HG03108 (cell line): Measurements from ENCODE around the gene MYO15B.

Experiments
- ATAC-seq: cut with Tn5 transposase; IDR thresholded peaks from one replicate; pipeline ENCODE4 v1.9.1; 2021; ENCODE audit warnings: moderate library complexity; ENCODE audit not compliant: unreplicated experiment

Gene MYO15B

GRCh38 chr17:75587675-75588595 is at the start of gene MYO15B:
Gene MYO15B, plus strand, starts transcription at chr17:75587800. Its CDS starts 258 bp downstream, at chr17:75588058.
- ATAC-seq, result no peak

DNA sequence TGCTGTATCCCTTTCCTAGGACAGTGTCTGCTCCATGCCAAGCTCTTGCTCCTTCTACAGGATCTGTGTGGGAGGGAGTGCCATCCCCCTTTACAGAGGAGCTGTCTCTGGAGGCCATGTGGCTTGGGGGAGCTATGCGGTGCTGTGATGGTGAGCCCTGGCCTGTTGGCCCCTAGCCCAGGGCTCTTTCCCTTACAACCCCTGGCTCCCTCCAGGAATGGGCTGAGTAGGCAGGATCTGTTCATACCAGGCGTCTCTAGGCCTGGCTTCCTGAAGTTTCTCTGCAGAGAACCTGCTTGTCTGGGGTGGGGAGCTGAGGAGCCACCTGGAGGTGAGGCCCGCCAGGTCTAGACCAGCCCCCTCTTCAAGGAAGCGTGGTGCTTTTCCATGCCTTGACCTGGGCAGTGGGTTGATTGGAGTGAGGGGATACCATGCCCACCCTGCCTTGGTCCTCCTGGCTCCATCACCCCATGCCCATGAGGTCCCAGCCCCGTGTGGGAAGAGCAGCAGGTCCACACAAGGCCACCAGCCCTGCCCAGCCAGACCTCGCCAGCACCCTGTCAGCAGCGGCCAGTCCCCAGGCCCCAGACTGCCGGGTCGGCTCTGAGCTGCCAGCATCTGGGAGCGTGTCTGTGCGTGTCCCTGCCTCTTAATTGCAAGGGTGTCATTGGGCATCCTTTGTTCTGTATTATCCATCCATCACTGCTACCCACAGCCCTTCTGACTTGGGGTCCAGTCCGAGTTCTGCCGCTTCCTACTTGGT is 47.5 kb upstream of the MYO15B start:
- no peak for ATAC-seq

DNA sequence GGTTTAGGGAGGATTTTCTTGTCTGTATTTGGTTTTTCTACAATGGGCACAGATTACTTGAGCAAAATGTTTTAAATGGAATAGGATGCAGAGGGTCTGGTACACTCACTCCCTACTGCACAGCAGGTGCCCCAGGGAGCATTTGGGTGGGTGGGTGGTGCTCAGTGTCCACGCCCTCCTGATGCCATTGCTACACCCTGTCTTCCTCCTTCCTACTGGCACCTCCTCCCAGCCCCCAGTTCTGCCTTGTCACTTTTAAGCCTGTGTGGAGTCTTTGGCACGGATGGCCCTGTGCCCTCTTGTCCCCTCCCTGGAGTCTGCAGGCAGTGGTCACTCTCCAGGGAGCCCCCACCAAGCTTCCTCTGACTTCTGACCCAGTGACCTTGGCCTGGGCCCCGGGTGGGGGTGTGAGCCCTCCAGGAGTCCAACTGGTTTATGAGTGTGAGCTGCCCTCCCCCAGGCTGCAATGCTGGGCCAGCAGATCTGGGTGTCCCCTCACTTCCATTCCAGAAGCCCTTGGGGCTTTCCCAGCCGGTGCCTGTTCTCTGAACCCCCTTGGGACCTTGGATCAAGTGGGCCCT is 46.6 kb upstream of the MYO15B start:
- ATAC-seq, result no peak

GRCh38 chr17:75542229-75542628 is 45.4 kb upstream of the MYO15B start:
- ATAC-seq, result no peak

GRCh38 chr17:75542728-75543336 is 44.8 kb upstream of the MYO15B start:
- ATAC-seq, result no peak

GRCh38 chr17:75544250-75544649 is 43.4 kb upstream of the MYO15B start:
- no peak for ATAC-seq

DNA sequence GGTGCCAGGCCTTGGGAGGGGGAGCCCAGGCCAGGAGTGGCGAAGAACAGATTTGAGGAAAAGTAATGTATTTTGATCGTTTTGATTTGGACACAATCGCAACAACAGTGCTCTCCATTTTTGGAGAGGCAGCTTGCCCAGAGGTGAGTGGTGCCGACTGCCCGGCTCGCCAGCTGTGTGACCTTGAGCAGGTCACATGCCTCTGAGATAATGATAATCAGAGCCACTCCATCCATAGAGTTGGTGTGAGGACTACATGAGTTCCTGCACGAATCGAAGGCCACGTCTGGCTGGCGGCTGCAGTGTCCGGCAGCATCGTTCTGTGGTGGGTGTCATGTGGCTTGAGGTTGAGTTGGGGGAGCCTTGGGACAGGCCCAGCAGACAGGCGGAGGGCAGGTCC is 41.4 kb upstream of the MYO15B start:
- no peak for ATAC-seq

DNA sequence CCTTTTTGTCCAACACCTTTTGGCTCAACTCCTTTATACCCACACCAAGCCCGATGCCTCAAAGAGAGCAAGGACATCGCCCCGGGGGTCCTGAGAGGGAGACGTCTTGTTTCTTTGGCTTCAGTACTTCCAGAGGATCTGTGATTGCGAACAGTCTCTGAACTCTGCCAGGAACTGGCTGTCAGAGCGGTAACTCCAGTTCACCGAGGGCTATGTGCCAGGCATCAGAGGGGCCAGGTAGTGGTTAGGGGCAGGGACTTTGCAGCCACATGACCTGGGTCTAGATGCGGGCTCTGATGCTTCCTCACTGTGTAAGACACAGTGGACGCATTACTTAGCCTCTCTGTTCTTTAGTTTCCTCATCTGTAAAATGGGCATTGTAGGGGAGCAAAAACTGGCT is 40.5 kb upstream of the MYO15B start:
- ATAC-seq, result no peak

DNA sequence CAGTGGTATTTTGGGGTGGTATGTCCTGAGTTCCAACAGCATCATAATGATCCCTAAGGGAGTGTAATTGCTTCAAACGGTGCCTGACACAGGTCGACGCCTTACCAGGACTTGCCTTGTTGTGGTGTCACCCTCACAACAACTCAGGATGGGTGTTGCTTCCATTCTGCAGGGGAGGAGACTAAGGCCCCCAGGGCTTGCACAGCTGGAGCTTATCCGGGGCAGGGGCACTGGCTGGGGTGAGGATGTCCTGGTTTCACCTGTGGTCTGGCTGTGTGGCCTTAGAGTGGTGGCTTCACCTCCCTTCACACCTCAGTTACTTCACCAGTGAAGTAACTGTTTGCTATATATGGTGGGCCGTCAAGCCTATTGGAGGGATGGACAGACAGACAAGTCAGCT is 38.8 kb upstream of the MYO15B start:
- no peak for ATAC-seq

DNA sequence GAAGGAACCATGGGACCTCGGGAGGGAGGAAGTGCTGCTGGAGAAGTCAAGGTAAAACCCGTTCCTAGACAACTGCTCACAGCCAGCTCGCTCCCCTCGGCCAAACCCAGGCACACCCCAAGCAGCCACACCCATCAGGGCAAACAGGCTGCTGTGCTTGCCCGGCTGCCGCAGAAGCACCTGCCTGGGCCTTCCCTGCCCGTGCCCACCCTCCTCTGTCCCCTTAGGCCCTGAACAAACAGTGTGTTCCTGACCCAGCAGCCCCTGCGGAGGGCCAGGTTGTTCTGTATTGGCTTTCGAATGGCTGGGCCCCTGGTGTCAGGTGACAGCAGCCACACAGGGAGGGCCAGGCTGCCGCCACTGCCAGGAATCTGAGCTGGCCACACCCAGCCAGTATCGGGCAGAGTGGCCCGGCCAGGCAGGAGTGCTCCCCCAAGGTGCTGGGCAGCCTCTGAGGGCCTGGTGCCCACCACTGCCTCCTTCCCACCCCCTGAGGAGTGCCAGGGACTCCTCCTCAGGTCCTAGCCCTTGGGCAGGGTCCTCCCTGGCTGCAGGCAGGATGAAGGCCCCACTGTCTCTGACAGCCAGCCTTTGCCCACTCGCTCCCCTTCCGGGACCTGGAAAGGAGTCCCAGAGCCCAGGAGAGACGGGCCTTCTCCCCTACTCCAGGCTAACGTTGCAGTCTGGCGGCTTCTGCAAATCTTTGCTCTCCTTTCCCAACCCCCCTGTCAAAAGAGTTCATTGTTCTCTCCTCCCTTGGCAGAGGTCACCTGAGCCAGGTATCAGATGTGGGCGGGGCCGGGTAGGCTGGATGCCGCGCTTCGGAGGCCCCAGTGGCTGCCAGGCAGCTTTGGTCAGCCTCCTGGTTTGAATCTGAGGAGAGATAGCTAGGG is 38.1 kb upstream of the MYO15B start:
- no peak for ATAC-seq

GRCh38 chr17:75550139-75550465 is 37.5 kb upstream of the MYO15B start:
- ATAC-seq, result no peak

- no peak for ATAC-seq
These were observed 36.3 kb upstream of the MYO15B start for GRCh38 chr17:75551266-75551665.

GRCh38 chr17:75552425-75553294 is 34.9 kb upstream of the MYO15B start:
- ATAC-seq, result no peak

- ATAC-seq, result no peak
These were observed 34.1 kb upstream of the MYO15B start for GRCh38 chr17:75553295-75554110.

- no peak for ATAC-seq
These were observed 31.9 kb upstream of the MYO15B start for GRCh38 chr17:75555679-75556153.

GRCh38 chr17:75557075-75557851 is 30.3 kb upstream of the MYO15B start:
- ATAC-seq, result no peak

DNA sequence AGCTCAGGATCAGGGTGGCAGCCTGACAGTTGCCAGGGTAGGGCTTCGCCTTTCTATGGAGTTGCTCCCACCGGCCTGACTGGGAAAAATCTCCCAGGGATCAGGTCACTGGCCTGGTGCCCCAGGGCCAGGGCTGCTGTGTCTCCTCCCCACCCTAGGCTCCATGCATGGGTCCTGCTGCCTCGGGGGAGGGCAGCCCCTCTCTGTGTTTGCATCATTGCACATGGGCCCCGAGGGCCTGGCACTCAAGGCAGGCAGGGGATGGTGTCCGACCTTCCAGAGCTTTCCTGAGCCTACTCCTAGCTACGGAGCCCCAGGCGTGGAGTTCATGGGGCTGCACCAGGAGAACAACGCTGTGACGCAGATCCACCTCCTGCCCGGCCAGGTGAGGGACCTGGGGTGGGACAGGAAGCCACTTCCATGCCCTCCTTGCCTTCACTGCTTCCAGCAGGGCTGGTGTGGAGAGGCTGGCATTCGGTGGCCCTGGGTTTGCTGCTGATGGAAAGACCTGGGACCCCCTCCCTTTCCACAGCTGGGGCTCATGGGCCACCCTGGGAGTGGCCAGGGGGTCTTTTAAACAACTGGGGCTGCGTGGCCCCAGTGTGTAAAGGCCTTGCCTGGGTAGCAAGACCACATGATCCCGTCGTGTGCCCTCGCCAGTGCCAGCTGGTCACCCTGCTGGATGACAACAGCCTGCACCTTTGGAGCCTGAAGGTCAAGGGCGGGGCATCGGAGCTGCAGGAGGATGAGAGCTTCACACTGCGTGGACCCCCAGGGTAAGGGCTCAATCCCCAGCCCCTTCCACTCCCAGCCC is 29.5 kb upstream of the MYO15B start:
- no peak for ATAC-seq
